NCI-H774 (cell line): ENCODE data around the gene TMEM271.

ENCODE experiments used
- DNase-seq: peaks from one replicate; lab custom pipeline; 2025; lab: John Stamatoyannopoulos, UW

The TMEM271 gene

GRCh38 chr4:533318-534100 is 42.6 kb downstream of the TMEM271 start:
- no peak for DNase-seq

GRCh38 chr4:532588-533317 is 43.3 kb downstream of the TMEM271 start:
- no peak for DNase-seq

DNA sequence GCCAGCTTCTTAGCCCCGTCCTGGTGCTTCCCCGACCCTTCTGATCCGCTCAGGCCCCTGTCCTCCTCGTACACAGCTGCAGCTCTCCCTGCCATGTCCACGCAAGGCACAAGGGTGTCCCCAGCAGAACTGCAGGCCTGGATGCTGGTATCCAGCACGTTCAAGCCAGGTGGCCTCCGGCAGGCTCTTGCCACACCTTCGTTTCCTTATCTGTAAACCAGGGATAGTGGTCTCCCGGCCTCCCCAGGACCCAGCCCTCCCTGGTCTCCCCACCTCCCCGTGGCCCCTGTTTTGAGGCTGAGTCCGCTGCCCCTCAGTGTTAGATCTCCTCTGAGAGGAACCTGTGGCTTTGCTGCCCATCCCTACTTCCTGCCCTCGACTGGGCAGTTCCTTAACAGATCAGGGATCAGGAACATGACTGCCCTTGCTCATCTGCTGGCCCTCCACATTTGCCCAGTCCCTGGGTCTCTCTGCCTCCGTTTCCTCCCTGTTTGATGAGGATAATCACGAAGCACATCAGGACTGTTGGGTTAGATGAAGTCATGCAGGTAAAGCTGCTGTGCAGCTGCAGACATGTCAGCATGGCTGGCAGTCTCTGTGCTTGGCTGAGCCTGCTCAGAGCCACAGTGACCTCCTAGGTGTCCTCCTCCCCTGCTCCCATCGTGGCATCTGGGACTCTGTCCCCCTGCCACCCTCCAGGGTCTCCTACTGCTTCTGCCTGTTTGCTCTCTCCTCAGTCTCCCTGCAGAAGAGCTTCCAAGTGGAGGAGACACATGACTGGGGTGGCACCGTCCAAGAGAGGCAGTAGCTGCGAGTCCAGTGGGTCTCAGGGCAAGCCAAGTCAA is 44.2 kb downstream of the TMEM271 start:
- DNase-seq: no peak

DNA sequence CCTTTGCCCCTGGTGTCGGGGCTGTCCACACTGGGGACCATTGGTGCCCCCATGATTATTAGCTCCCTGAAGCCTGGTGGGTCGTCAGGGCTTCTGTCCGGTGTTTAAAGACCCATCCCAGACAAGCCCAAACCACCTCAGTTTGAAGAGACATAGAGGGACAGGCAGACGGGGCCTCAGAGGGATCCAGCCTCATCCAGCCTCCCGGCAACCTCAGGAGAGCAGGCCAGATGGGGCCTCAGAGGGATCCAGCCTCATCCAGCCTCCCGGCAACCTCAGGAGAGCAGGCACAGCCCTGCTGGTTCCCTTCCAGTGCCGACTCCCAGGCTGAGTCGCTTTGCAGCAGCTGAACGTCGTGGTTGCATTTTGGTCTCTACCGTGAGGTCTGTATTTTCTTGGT is 45.0 kb downstream of the TMEM271 start:
- no peak for DNase-seq

- DNase-seq: no peak
Measured at GRCh38 chr4:530017-530781, 45.9 kb downstream of the TMEM271 start.

DNA sequence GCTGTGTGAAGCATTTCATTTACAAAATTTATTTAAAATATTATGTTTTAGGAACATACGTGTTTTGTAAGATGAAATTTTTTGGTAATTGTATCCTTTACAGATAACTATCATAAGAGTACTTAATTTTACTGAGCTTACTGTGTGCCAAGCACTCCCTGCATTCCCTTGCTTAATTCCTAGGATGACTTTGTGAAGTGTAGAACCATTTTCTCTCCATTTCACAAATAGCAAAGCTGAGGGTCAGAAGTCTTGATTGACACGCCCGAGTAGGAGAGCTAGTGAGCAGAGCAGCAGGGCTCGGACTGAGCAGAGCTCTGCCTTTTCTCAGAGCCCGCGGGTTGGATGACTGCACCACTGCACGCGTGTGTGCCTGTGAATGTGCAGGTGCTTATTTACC is 46.5 kb downstream of the TMEM271 start:
- no peak for DNase-seq

GRCh38 chr4:528835-529234 is 47.3 kb downstream of the TMEM271 start:
- DNase-seq: no peak

DNA sequence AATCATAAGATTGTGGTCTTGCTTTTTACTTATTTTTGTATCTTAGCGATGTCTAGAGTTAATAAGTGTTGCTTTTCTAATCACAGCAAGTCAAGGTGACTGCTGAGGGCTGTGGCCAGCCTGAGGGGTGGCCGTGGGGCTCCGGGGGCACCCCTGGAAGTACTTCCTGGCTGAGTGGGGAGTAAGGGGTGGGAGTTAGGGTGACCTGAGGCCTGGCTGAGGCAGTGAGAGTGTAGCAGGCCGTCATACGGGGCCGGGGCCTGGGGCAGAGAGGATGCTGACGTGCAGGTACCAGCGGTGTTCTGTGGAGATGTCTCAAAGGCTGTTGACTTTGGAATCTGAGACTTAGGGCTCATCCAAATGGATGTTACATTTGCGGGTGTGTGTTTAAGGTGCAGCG is 47.8 kb downstream of the TMEM271 start:
- no peak for DNase-seq

DNA sequence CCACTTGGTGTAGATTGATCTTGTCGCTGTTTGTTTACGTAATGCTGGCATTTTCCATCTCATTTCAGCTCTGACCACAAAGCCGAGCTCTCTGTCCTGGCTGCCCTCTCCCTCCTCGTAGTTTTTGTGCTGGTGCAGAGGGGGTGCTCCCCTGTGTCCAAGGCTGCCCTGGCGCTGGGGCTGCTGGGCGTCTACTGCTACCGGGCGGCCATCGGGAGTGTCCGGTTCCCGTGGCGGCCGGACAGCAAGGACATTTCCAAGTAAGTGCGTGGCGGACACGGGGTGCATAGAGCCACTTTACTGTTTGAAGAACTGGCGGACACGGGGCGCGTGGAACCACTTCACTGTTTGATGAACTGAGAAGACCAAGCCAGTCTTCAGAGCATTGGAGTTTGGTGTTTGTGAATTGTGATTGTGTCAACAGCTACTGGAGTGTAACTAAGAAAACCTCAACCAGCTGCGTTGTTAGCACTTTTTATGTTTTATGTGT is 49.1 kb downstream of the TMEM271 start:
- DNase-seq: no peak

DNA sequence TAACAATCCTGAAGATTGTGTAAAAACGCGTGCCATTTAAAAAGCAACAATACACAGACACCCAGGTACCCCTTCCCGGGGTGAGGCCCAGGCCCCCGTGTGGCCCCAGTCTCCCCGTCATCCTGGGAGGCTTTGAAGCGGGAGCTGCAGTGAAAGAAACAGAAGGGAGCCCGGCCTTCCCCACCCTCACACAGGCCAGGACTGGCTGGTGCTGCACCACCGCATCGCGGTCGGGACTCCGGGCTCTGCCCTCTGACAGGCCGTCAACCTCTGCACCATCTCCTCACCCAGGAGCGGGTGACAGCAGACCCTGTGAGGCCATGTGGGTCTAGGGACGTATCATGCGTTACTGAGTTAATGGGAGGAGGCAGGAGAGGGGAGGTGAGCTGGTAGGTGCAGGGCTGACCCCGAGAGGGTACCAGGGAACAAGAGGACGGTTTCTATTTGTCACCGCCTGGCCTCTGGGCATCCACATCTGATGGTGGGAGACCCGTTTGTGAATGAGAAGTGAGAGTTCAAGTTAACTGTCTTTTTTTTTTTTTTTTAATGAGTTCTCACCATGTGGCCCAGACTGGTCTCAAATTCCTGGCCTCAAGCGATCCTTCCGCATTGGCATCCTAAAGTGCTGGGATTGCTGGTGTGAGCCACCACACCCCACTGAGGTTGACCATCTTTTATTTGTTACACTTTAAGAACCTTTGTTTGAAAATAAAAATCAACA is 49.7 kb downstream of the TMEM271 start:
- no peak for DNase-seq

- no peak for DNase-seq
Measured at GRCh38 chr4:525660-526059, 50.4 kb downstream of the TMEM271 start.

GRCh38 chr4:524196-524595 is 51.9 kb downstream of the TMEM271 start:
- DNase-seq: no peak
